Non-pigmented ciliary epithelial cell (primary cell): Measurements from ENCODE around the gene PTCRA.

Experiments used
- DNase-seq: peaks from one replicate; pipeline ENCODE4 v3.0.0-alpha.2; 2010; ENCODE audit warnings: low read depth

Gene PTCRA

DNA sequence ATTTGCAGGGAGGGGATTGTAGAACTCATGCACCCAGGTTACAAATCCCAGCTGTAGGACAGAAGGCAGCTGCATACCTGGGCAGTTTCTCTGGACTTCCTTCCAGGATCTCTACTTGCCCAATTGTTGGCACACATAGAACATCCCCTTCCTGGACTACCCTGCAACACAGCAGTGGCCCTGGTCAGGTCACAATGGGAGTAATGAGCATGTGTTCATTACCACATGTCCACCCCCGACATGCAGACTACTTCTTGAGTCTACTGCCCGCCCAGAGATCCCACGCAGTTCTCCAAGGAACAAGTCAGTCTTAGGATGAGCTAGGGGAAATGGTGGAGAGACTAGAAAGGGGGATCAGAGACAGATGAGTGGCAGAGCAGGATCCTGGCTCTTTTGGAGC, 58.1 kb downstream of the PTCRA start:
- DNase-seq, result no peak

DNA sequence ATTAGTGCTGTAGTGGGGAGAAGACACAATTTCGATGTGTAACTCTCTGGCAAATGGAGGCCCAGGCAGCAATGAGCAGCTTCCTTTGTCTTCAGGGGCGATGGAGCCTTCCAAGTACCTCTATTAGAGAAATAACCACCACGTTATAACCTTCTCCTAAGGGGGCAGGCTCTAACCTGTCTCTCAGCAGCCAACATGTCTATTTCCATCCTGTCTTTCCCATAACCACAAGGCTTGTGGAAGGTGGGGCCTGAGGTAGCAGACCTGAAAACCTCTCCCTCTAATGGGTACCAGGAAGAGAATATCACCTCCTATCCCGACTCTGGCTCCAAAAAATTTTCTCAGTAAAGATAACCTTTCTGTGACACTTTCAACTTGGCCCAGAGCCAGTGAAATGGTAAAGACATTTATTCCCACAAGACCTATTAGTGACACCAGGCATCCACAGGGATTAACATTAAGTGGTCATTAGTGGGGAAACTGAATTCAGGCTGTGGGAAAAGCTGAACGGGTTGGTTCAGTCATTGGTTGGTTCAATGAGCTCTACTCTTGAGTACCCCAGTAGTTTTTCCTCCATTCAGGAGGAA, 59.2 kb downstream of the PTCRA start:
- DNase-seq, result no peak
